Chondrocyte (in vitro differentiated cells): ENCODE data around the gene KRTAP19-3. TPM values are rescaled to one million over a fixed set of nuclear protein-coding genes. Genes with fewer than 3 reads are reported as not detected.

ENCODE experiments used
- DNase-seq: peaks from one replicate; pipeline ENCODE4 v3.0.0; 2021; ENCODE audit warnings: mixed read lengths, low spot score
- H3K27ac Mint-ChIP-seq: one replicate; pipeline ENCODE4 v1.8.0; 2021; ENCODE audit warnings: mild to moderate bottlenecking, moderate library complexity, mixed read lengths; ENCODE audit not compliant: unreplicated experiment
- H3K27me3 Mint-ChIP-seq: 2 replicates; pipeline ENCODE4 v1.8.0; 2021; ENCODE audit warnings: low read depth, mixed read lengths
- H3K36me3 Mint-ChIP-seq: 2 replicates; pipeline ENCODE4 v1.8.0; 2021; ENCODE audit warnings: low read depth, mixed read lengths
- H3K4me1 Mint-ChIP-seq: 2 replicates; pipeline ENCODE4 v1.8.0; 2021; ENCODE audit warnings: low read depth, mild to moderate bottlenecking, mixed read lengths
- H3K4me3 Mint-ChIP-seq: one replicate; pipeline ENCODE4 v1.8.0; 2021; ENCODE audit warnings: mild to moderate bottlenecking, moderate library complexity, mixed read lengths; ENCODE audit not compliant: unreplicated experiment
- H3K9me3 Mint-ChIP-seq: 2 replicates; pipeline ENCODE4 v1.8.0; 2021; ENCODE audit warnings: low read depth, mixed read lengths
- CTCF ChIP-seq: fragments of 200-600 bp; sonication (generic); IDR thresholded peaks from 2 replicates; pipeline ENCODE4 v1.5.0; 2021; ENCODE audit warnings: antibody characterized with exemption, mild to moderate bottlenecking, moderate library complexity
- total RNA-seq: library from RNA; stranded (reverse); gene quantifications from 3 replicates; pipeline ENCODE4 v1.2.1, GENCODE V29; 2021

KRTAP19-3 gene
- total RNA-seq, 1 donor from 2014 or later = not detected

GRCh38 chr21:30479259-30479658, 12.6 kb downstream of the KRTAP19-3 start:
- no peak overlapping the region for H3K27ac Mint-ChIP-seq
- H3K27me3 Mint-ChIP-seq = peaks cover 3% of the 10 kb centered on the region
- no peaks in the 10 kb centered on the region for H3K4me1 Mint-ChIP-seq

GRCh38 chr21:30478004-30478403, 13.8 kb downstream of the KRTAP19-3 start:
- Mint-ChIP-seq H3K27me3 (peaks cover 3% of the 10 kb centered on the region), H3K36me3 (no peaks in the 10 kb centered on the region), H3K27ac (no peak overlapping the region), H3K4me3 (no peak overlapping the region), H3K9me3 (peaks cover 9% of the 10 kb centered on the region), H3K4me1 (no peaks in the 10 kb centered on the region)
- DNase-seq = no peak
- TF ChIP-seq CTCF = no peak

More at GRCh38 chr21:30479259-30479658, 12.6 kb downstream of the KRTAP19-3 start:
- Mint-ChIP-seq H3K36me3 (no peaks in the 10 kb centered on the region), H3K4me3 (no peak overlapping the region), H3K9me3 (peaks cover 9% of the 10 kb centered on the region)
- TF ChIP-seq CTCF = no peak
- no peak for DNase-seq

GRCh38 chr21:30468900-30469714, 22.7 kb downstream of the KRTAP19-3 start:
- Mint-ChIP-seq H3K9me3 (peaks cover 3% of the 10 kb centered on the region), H3K36me3 (no peaks in the 10 kb centered on the region), H3K4me1 (peaks cover 10% of the 10 kb centered on the region), H3K27me3 (no peaks in the 10 kb centered on the region), H3K4me3 (no peak overlapping the region), H3K27ac (no peak overlapping the region)
- TF ChIP-seq CTCF = no peak
- no peak for DNase-seq

- Mint-ChIP-seq H3K36me3 (no peaks in the 10 kb centered on the region), H3K9me3 (no peaks in the 10 kb centered on the region), H3K4me3 (no peak overlapping the region), H3K27ac (no peak overlapping the region), H3K27me3 (no peaks in the 10 kb centered on the region), H3K4me1 (no peaks in the 10 kb centered on the region)
- TF ChIP-seq CTCF = peak; percentile 76
- no peak for DNase-seq
Observed at GRCh38 chr21:30463713-30464112, 28.1 kb downstream of the KRTAP19-3 start.

- Mint-ChIP-seq H3K27ac (no peak overlapping the region), H3K4me1 (no peaks in the 10 kb centered on the region), H3K9me3 (no peaks in the 10 kb centered on the region), H3K36me3 (no peaks in the 10 kb centered on the region), H3K4me3 (no peak overlapping the region), H3K27me3 (peaks cover 5% of the 10 kb centered on the region)
- no peak for DNase-seq
- TF ChIP-seq CTCF = no peak
Observed at GRCh38 chr21:30448514-30448913, 43.3 kb downstream of the KRTAP19-3 start.
